Stimulated activated naive CD4-positive, alpha-beta T cell (primary cell): ENCODE measurements around the gene CAPRIN1.
"Not testable (repeated sequence)": the region's sequence is repeated elsewhere in the genome, so short reads cannot be mapped to it uniquely, and the experiment has no call there.

Experiments
- DNase-seq, 6 experiments: peaks; one replicate each; lab custom pipeline; 2025; lab: John Stamatoyannopoulos, UW

The CAPRIN1 gene

GRCh38 chr11:34091825-34092224 lies 40.3 kb downstream of the CAPRIN1 start:
- no peak for DNase-seq

- not testable (repeated sequence) for DNase-seq
Measured at GRCh38 chr11:34094900-34095299, 43.4 kb downstream of the CAPRIN1 start.

- DNase-seq, result no peak
Measured at GRCh38 chr11:34098813-34099212, 47.3 kb downstream of the CAPRIN1 start.

GRCh38 chr11:34104680-34105078 lies 53.1 kb downstream of the CAPRIN1 start:
- DNase-seq, result no peak

- DNase-seq, result peak; percentile 91 to 98 (median 96)
Measured at GRCh38 chr11:34105079-34105956, 53.8 kb downstream of the CAPRIN1 start, which contains the start of gene NAT10. NAT10 (plus strand) TSS chr11:34105629; CDS start chr11:34108226, 2,597 bp downstream.

GRCh38 chr11:34105957-34106504 lies 54.5 kb downstream of the CAPRIN1 start:
- no peak for DNase-seq

- no peak for DNase-seq
Measured at GRCh38 chr11:34111722-34112270, 60.3 kb downstream of the CAPRIN1 start.

GRCh38 chr11:34114014-34114413 lies 62.5 kb downstream of the CAPRIN1 start:
- DNase-seq, result no peak

- no peak for DNase-seq
Measured at GRCh38 chr11:34114471-34114870, 62.9 kb downstream of the CAPRIN1 start.

- no peak for DNase-seq
Measured at GRCh38 chr11:34120651-34121050, 69.1 kb downstream of the CAPRIN1 start.

GRCh38 chr11:34124885-34125668 lies 73.5 kb downstream of the CAPRIN1 start:
- no peak for DNase-seq

- DNase-seq, result no peak
Measured at GRCh38 chr11:34126959-34127848, 75.7 kb downstream of the CAPRIN1 start.

- DNase-seq, result no peak
Measured at GRCh38 chr11:34128824-34129223, 77.3 kb downstream of the CAPRIN1 start.

GRCh38 chr11:34132261-34132965 lies 80.9 kb downstream of the CAPRIN1 start:
- no peak for DNase-seq

- no peak for DNase-seq
Measured at GRCh38 chr11:34134765-34135164, 83.2 kb downstream of the CAPRIN1 start.

- DNase-seq, result no peak
Measured at GRCh38 chr11:34135439-34135838, 83.9 kb downstream of the CAPRIN1 start.

GRCh38 chr11:34136420-34136819 lies 84.9 kb downstream of the CAPRIN1 start:
- no peak for DNase-seq

- no peak for DNase-seq
Measured at GRCh38 chr11:34139346-34139745, 87.8 kb downstream of the CAPRIN1 start.

GRCh38 chr11:34140149-34140548 lies 88.6 kb downstream of the CAPRIN1 start:
- no peak for DNase-seq

GRCh38 chr11:34143048-34143447 lies 91.5 kb downstream of the CAPRIN1 start:
- DNase-seq, result no peak

- no peak for DNase-seq
Measured at GRCh38 chr11:34145073-34145472, 93.5 kb downstream of the CAPRIN1 start.
